Gastroesophageal sphincter (tissue), 3 donors: Measurements from ENCODE around the gene CFAP61.

ENCODE experiments used
- EP300 ChIP-seq: sonication (generic); formaldehyde crosslinking; IDR thresholded peaks from one replicate; pipeline ENCODE4 v1.6.1; 2017; ENCODE audit warnings: antibody characterized with exemption, mild to moderate bottlenecking
- POLR2A ChIP-seq, 2 donors: fragments of 450-650 bp; IDR thresholded peaks; one replicate each; pipeline ENCODE4 v1.6.1; 2017; ENCODE audit warnings: antibody characterized with exemption in 2 of 2, mild to moderate bottlenecking in 2 of 2, moderate library complexity in 1 of 2
- POLR2AphosphoS5 ChIP-seq: sonication (generic); formaldehyde crosslinking; IDR thresholded peaks from one replicate; pipeline ENCODE4 v1.6.1; 2017; ENCODE audit warnings: antibody characterized with exemption
- TF ChIP-seq, protein P1 (sequence below), 4 experiments: fragments of 200-600 bp in 2 of 4; fragments of 450-650 bp in 2 of 4; sonication (generic) in 1 of 4; IDR thresholded peaks; one replicate each; pipeline ENCODE4 v1.5.1; 2017 to 2019; ENCODE audit warnings: antibody characterized with exemption in 4 of 4, mild to moderate bottlenecking in 2 of 4, moderate library complexity in 2 of 4

DNA sequence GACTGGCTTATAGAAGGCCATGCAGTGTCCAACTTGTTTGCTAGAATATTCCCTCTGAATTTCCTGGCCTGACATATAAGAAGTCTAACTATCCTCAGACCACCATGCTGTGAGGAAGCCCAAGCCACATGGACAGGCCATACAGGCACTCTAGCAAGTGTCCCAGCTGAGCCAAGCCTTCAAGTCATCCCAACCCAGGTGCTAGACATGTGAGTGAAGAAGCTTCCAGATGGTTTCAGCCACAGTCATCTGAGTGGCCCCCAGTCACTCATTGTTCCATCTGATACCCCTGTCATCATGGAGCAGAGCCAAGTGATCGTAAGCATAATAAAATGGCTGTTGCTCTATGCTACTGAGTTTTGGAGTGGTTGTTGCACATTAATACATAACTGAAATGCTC lies 269.6 kb downstream of the CFAP61 start:
- TF ChIP-seq, protein P1, sequence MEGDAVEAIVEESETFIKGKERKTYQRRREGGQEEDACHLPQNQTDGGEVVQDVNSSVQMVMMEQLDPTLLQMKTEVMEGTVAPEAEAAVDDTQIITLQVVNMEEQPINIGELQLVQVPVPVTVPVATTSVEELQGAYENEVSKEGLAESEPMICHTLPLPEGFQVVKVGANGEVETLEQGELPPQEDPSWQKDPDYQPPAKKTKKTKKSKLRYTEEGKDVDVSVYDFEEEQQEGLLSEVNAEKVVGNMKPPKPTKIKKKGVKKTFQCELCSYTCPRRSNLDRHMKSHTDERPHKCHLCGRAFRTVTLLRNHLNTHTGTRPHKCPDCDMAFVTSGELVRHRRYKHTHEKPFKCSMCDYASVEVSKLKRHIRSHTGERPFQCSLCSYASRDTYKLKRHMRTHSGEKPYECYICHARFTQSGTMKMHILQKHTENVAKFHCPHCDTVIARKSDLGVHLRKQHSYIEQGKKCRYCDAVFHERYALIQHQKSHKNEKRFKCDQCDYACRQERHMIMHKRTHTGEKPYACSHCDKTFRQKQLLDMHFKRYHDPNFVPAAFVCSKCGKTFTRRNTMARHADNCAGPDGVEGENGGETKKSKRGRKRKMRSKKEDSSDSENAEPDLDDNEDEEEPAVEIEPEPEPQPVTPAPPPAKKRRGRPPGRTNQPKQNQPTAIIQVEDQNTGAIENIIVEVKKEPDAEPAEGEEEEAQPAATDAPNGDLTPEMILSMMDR (IDR thresholded peaks at IDR 0.05), result no peak
- TF ChIP-seq POLR2A (IDR thresholded peaks at IDR 0.05), result no peak
- TF ChIP-seq EP300, result no peak
- no peak for TF ChIP-seq POLR2AphosphoS5
